Measurements from ENCODE around the gene PDLIM4. TPM values are rescaled to one million over a fixed set of nuclear protein-coding genes. Genes with fewer than 3 reads are reported as not detected.

The PDLIM4 gene
- total and polyA plus RNA-seq, 2 donors from 2014 or later: 31.6 to 47.0 TPM

DNA sequence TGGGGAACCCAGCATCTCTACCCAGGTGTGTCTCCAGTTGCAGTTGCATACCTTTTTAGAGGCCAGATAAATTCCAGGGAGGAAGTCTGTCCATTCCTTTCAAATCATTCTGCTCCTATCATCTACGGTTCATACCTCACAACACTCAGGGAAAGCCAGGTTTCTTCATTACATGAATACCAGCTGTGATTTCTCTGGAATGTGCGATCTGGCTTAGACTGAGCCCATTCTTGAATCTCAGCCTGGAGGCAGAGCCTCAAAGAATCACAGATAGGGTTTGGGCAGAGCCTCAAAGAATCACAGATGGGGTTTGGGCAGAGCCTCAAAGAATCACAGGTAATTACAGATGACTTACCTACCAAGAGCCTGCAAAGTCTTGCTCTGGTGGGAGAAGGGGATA lies 37.0 kb upstream of the PDLIM4 start:
- Histone ChIP-seq H3K9me3 (ENCODE audit: control insufficient read depth in 2 of 3, insufficient read depth in 1 of 3, low read length in 3 of 3) (no peaks in the 10 kb centered on the region), H3K27ac (ENCODE audit: low read depth in 2 of 2, low read length in 2 of 2) (no peak overlapping the region), H3K36me3 (ENCODE audit: control insufficient read depth in 2 of 3, insufficient read depth in 3 of 3, low read length in 3 of 3) (peaks cover 0 to 5% (median 3%) of the 10 kb centered on the region in 3 donors), H3K4me3 (ENCODE audit: low read length in 3 of 3) (no peak overlapping the region), H3K27me3 (ENCODE audit: control insufficient read depth, insufficient read depth, low read length) (no peaks in the 10 kb centered on the region), H3K4me1 (ENCODE audit: control insufficient read depth in 2 of 3, insufficient read depth in 2 of 3, low read depth in 1 of 3, low read length in 3 of 3) (peaks cover 0 to 14% (median under 1%) of the 10 kb centered on the region in 3 donors), H3K9ac (ENCODE audit: low read length in 3 of 3) (no peak overlapping the region)
- TF ChIP-seq, protein P1, sequence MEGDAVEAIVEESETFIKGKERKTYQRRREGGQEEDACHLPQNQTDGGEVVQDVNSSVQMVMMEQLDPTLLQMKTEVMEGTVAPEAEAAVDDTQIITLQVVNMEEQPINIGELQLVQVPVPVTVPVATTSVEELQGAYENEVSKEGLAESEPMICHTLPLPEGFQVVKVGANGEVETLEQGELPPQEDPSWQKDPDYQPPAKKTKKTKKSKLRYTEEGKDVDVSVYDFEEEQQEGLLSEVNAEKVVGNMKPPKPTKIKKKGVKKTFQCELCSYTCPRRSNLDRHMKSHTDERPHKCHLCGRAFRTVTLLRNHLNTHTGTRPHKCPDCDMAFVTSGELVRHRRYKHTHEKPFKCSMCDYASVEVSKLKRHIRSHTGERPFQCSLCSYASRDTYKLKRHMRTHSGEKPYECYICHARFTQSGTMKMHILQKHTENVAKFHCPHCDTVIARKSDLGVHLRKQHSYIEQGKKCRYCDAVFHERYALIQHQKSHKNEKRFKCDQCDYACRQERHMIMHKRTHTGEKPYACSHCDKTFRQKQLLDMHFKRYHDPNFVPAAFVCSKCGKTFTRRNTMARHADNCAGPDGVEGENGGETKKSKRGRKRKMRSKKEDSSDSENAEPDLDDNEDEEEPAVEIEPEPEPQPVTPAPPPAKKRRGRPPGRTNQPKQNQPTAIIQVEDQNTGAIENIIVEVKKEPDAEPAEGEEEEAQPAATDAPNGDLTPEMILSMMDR (IDR thresholded peaks at IDR 0.05; ENCODE audit: borderline replicate concordance, extremely low read depth, insufficient read depth): no peak
- FAIRE-seq: no peak
- no peak for DNase-seq
- intact Hi-C loops (cut with DNase I): no loop called here

DNA sequence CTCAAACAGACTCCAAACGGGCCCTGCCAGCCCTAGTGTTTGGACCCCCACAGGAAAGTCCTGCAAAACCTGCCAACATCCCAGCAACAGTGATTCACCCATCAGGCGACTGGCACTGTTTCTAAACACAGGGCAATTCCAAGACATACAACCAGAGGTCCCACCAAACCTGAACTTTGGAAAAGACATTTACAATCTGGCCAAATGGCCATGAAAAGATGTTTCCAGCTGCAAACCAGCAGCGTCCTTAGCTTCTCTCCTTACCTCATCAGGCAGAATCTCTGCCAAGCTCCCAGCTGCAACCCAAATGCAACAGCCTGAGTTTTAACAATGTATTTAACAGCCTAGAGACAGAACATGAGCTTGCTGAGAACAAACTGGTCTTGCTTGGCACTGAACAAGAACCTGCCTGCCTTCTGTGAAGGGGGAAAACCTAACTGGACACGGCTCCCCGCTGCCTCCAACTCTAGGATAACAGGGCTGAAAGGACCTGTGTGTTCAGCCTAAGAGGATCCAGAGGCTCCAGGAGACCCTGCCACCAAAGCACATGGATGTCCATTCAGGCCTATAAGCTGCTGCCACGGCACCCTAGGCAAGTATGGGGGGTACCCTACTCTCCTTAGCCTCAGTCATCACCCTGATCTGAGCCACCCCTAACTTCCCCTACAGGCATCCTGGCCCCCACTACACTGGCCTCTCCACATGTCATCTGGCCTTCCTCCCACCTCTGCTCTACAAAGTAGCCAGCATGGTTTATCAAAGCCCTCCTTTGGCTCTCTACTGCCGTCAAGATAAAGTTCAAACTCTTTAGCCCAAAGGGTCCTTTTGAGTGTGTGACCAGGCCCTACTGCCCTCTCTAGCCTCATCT lies 35.5 kb upstream of the PDLIM4 start:
- H3K4me1 ChIP-seq (ENCODE audit: control insufficient read depth in 2 of 3, insufficient read depth in 2 of 3, low read depth in 1 of 3, low read length in 3 of 3): peaks cover 0 to 21% (median 12%) of the 10 kb centered on the region in 3 donors
- TF ChIP-seq, protein P1 (IDR thresholded peaks at IDR 0.05; ENCODE audit: borderline replicate concordance, extremely low read depth, insufficient read depth): no peak
- peaks cover 0 to 1% (median 0%) of the 10 kb centered on the region in 3 donors for H3K36me3 ChIP-seq (ENCODE audit: control insufficient read depth in 2 of 3, insufficient read depth in 3 of 3, low read length in 3 of 3)
- no peak overlapping the region for H3K9ac ChIP-seq (ENCODE audit: low read length in 3 of 3)
- no peaks in the 10 kb centered on the region for H3K27me3 ChIP-seq (ENCODE audit: control insufficient read depth, insufficient read depth, low read length)
- H3K4me3 ChIP-seq (ENCODE audit: low read length in 3 of 3): no peak overlapping the region
- FAIRE-seq (no peak), DNase-seq (peak in 1 of 5 donors; percentile 82)
- H3K9me3 ChIP-seq (ENCODE audit: control insufficient read depth in 2 of 3, insufficient read depth in 1 of 3, low read length in 3 of 3): no peaks in the 10 kb centered on the region
- H3K27ac ChIP-seq (ENCODE audit: low read depth in 2 of 2, low read length in 2 of 2): no peak overlapping the region
- intact Hi-C loops (cut with DNase I): no loop called here

DNA sequence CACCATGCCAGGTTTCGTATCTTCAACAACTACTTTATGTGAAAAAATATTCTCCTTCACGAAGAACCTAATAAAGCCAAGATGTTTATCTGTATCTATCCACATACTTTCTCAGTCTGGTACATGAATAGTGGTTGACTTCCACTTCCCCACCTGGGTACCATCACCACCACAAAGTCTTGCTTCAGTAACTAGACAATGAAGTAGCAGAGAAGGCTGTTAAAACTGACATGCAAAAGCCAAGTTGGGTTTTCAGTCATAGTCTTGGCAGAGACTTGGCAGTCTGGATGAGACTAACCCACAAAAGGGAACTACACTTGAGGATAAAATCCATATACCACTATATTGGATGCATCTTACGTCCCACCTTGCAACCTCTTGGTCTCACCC lies 34.9 kb upstream of the PDLIM4 start:
- no peak overlapping the region for H3K27ac ChIP-seq (ENCODE audit: low read depth in 2 of 2, low read length in 2 of 2)
- FAIRE-seq (no peak), DNase-seq (no peak)
- H3K9ac ChIP-seq (ENCODE audit: low read length in 3 of 3): no peak overlapping the region
- H3K4me1 ChIP-seq (ENCODE audit: control insufficient read depth in 2 of 3, insufficient read depth in 2 of 3, low read depth in 1 of 3, low read length in 3 of 3): peaks cover 0 to 22% (median 12%) of the 10 kb centered on the region in 3 donors
- no peaks in the 10 kb centered on the region for H3K27me3 ChIP-seq (ENCODE audit: control insufficient read depth, insufficient read depth, low read length)
- H3K4me3 ChIP-seq (ENCODE audit: low read length in 3 of 3): no peak overlapping the region
- TF ChIP-seq, protein P1 (IDR thresholded peaks at IDR 0.05; ENCODE audit: borderline replicate concordance, extremely low read depth, insufficient read depth): no peak
- no peaks in the 10 kb centered on the region for H3K9me3 ChIP-seq (ENCODE audit: control insufficient read depth in 2 of 3, insufficient read depth in 1 of 3, low read length in 3 of 3)
- intact Hi-C loops (cut with DNase I): no loop called here
- H3K36me3 ChIP-seq (ENCODE audit: control insufficient read depth in 2 of 3, insufficient read depth in 3 of 3, low read length in 3 of 3): no peaks in the 10 kb centered on the region

Data from kidney (tissue), 14 donors.